GM18511 (cell line): ENCODE measurements around the gene MAPKAP1.
A peak's percentile ranks its signal among the peaks of the same experiment; 100 is the strongest.

Experiments
- ATAC-seq: cut with Tn5 transposase; IDR thresholded peaks from one replicate; pipeline ENCODE4 v1.9.1; 2021; ENCODE audit warnings: mild to moderate bottlenecking, moderate library complexity; ENCODE audit not compliant: unreplicated experiment

Gene MAPKAP1

GRCh38 chr9:125519734-125520133 lies 187.3 kb downstream of the MAPKAP1 start:
- ATAC-seq = no peak

GRCh38 chr9:125517577-125517976 lies 189.4 kb downstream of the MAPKAP1 start:
- no peak for ATAC-seq

- ATAC-seq = no peak
These were observed 190.7 kb downstream of the MAPKAP1 start for GRCh38 chr9:125515983-125516940.

- ATAC-seq = no peak
These were observed 191.7 kb downstream of the MAPKAP1 start for GRCh38 chr9:125515281-125515680.

- ATAC-seq = no peak
These were observed 192.5 kb downstream of the MAPKAP1 start for GRCh38 chr9:125514468-125514867.

DNA sequence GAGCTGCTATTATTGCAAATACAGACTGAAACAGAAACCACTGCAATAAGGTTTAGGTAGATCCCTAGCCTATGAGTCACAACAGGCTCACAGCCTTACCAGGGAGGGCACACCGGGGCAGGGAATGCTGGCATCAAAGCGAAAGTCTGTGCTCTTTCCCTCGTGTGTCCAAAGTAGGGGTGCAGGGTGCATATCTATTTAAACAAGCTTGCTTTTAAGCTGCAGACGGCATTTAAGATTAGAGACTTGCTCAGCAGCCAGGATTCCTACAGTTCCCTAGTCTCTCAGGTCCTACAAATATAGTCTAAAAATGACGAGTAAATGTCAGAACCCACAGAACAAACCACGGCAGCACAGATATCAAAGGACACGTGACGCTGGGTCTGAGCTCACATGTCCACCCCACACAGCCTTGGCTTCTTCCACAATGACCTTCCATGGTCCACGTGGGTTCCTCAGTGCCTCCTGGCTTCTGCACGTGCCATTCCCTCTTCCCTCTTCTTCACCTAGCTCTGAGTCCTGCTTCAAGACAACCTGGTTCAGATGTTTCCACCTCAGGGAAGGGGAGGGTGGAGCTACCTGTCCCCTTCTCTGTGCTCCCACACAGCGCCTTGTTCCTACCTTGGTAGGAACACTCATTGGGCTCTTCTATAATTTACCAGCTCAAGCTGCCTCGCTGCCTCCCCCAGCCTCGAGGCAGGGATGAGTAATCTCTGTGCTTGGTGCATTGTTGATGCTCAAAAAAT lies 193.2 kb downstream of the MAPKAP1 start:
- ATAC-seq = peak; percentile 97

GRCh38 chr9:125513303-125513667 lies 193.7 kb downstream of the MAPKAP1 start:
- ATAC-seq = peak; percentile 24

- ATAC-seq = no peak
These were observed 195.0 kb downstream of the MAPKAP1 start for GRCh38 chr9:125511789-125512660.

DNA sequence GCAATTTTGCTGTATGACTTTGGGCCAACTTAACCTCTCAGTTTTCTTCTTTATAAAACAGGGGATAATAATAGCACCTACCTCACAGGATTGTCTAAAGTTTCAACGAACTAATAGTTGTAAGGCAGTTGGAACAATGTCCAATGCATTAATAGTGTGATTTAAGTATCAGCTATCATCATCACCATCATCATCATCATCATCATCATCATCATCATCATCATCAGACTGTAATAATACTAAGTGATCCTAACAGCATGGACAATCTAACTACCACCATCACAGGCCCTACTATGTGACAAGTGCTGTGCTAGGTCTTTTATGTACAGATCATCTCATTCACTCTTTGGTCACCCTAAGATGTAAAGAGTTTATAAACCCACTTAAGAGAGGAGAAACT lies 196.0 kb downstream of the MAPKAP1 start:
- no peak for ATAC-seq

- ATAC-seq = no peak
These were observed 197.5 kb downstream of the MAPKAP1 start for GRCh38 chr9:125509476-125509875.

GRCh38 chr9:125508249-125508648 lies 198.8 kb downstream of the MAPKAP1 start:
- no peak for ATAC-seq

DNA sequence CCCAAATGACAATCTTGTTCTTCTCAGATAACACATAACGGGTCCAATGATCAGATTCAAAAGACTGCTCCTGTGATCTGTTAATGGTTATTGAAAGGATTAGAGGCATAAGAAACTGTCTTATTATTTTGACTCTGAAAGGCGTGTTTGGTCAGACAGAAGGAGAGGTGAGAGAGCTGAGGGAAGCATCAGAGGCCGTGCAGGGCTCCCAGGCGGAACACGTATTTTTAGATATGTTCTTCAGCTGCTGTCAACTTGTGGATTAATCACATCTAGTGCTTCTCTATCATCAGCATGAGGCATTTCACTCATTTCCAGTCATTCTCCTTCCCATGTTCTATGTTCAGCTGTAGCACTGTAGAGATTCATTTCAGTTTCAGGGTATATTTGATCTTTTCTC lies 199.8 kb downstream of the MAPKAP1 start:
- no peak for ATAC-seq

- ATAC-seq = no peak
These were observed 201.0 kb downstream of the MAPKAP1 start for GRCh38 chr9:125505988-125506438.

DNA sequence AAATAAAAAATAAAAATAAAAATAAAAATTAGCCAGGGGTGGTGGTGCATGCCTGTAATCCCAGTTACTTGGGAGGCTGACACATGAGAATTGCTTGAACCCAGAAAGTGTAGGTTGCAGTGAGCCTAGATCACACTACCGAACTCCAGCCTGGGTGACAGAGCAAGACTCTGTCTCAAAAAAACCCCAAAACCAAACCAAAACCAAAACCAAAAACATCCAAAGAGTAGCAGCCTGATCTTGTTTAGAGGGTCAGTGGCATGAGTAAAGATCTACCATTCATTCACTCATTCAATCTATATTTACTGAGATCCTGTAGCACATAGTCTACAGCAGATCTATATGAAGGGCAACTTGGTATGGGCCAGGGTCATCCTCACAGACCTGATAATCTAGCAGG lies 202.4 kb downstream of the MAPKAP1 start:
- no peak for ATAC-seq

- ATAC-seq = no peak
These were observed 209.1 kb downstream of the MAPKAP1 start for GRCh38 chr9:125497906-125498305.

- no peak for ATAC-seq
These were observed 209.5 kb downstream of the MAPKAP1 start for GRCh38 chr9:125497478-125497877.

- no peak for ATAC-seq
These were observed 210.6 kb downstream of the MAPKAP1 start for GRCh38 chr9:125496313-125496834.

GRCh38 chr9:125495172-125496119 lies 211.6 kb downstream of the MAPKAP1 start:
- peak; percentile 74 for ATAC-seq

DNA sequence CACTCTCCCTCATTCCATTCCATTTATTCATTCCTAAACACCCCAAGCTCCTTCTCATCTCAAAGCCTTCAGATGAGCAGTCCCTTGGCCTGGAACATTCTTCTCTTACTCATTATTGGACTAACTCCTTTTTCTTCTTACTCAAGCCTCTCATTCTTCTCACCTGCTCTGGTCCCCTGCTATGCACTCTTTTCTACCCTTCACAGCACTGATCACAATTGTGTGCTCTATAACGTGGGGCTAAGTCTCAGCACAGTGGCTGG lies 212.4 kb downstream of the MAPKAP1 start:
- no peak for ATAC-seq
